HG03354 (cell line): ENCODE data around the gene BMERB1.

ENCODE experiments used
- ATAC-seq: cut with Tn5 transposase; IDR thresholded peaks from one replicate; pipeline ENCODE4 v1.9.1; 2021; ENCODE audit warnings: mild to moderate bottlenecking; ENCODE audit not compliant: unreplicated experiment, poor library complexity, severe bottlenecking

Gene BMERB1

GRCh38 chr16:15621889-15622288, 187.5 kb downstream of the BMERB1 start:
- no peak for ATAC-seq

- ATAC-seq, result no peak
These were observed 197.5 kb downstream of the BMERB1 start for GRCh38 chr16:15631730-15632409.

- ATAC-seq, result no peak
These were observed 201.5 kb downstream of the BMERB1 start for GRCh38 chr16:15635926-15636325.

- peak; percentile 55 for ATAC-seq
These were observed 202.0 kb downstream of the BMERB1 start for GRCh38 chr16:15636392-15636873.
